OCI-LY1 (cell line): Measurements from ENCODE around the gene ATP5F1C.

Experiments
- H2AFZ ChIP-seq: fragments of 200-600 bp; sonication (generic), shearing (Covaris generic); 2 replicates; pipeline ENCODE4 v1.6.0; 2014; ENCODE audit warnings: antibody characterized with exemption, mild to moderate bottlenecking, low read length
- H3F3A ChIP-seq: fragments of 200-600 bp; sonication (generic), shearing (Covaris generic); 2 replicates; pipeline ENCODE4 v1.6.0; 2014; ENCODE audit warnings: mild to moderate bottlenecking, antibody characterized with exemption, low read length, moderate library complexity; ENCODE audit not compliant: insufficient read depth
- H3K27ac ChIP-seq: fragments of 200-600 bp; sonication (generic); 2 replicates; pipeline ENCODE4 v1.5.1; 2014; ENCODE audit warnings: low read length, mixed run types, mild to moderate bottlenecking, low read depth; ENCODE audit not compliant: poor library complexity, severe bottlenecking
- H3K27me3 ChIP-seq: fragments of 200-600 bp; sonication (generic); 2 replicates; pipeline ENCODE4 v1.6.0; 2014; ENCODE audit warnings: antibody characterized with exemption, mild to moderate bottlenecking, low read length, moderate library complexity; ENCODE audit not compliant: insufficient read depth
- H3K36me3 ChIP-seq: fragments of 200-600 bp; sonication (generic); 2 replicates; pipeline ENCODE4 v1.6.1; 2014; ENCODE audit warnings: mild to moderate bottlenecking, antibody characterized with exemption, low read length, moderate library complexity, mixed read lengths; ENCODE audit not compliant: insufficient read depth
- H3K4me1 ChIP-seq: fragments of 200-600 bp; sonication (generic); 2 replicates; pipeline ENCODE4 v1.5.1; 2014; ENCODE audit warnings: mild to moderate bottlenecking, low read length, moderate library complexity; ENCODE audit not compliant: insufficient read depth, severe bottlenecking
- H3K4me2 ChIP-seq: fragments of 200-600 bp; sonication (generic), shearing (Covaris generic); 2 replicates; pipeline ENCODE4 v1.6.1; 2014; ENCODE audit warnings: low read length
- H3K4me3 ChIP-seq: fragments of 200-600 bp; sonication (generic); 2 replicates; pipeline ENCODE4 v1.5.1; 2014; ENCODE audit warnings: low read length, low read depth, mild to moderate bottlenecking, mixed read lengths; ENCODE audit not compliant: poor library complexity, severe bottlenecking
- H3K79me2 ChIP-seq: fragments of 200-600 bp; shearing (Covaris generic); 2 replicates; pipeline ENCODE4 v1.6.1; 2016; ENCODE audit warnings: mixed run types, low read length, mixed read lengths; ENCODE audit not compliant: insufficient read depth
- H3K9ac ChIP-seq: fragments of 200-600 bp; sonication (generic), shearing (Covaris generic); 2 replicates; pipeline ENCODE4 v1.6.1; 2014; ENCODE audit warnings: mild to moderate bottlenecking, low read length, mixed read lengths
- H3K9me2 ChIP-seq: fragments of 200-600 bp; sonication (generic), shearing (Covaris generic); 2 replicates; pipeline ENCODE4 v1.6.1; 2014; ENCODE audit warnings: low read depth, mild to moderate bottlenecking, low read length, mixed read lengths
- H3K9me3 ChIP-seq: fragments of 200-600 bp; shearing (Covaris generic); 2 replicates; pipeline ENCODE4 v1.6.1; 2014; ENCODE audit warnings: low read length, mixed read lengths
- H4K20me1 ChIP-seq: fragments of 200-600 bp; sonication (generic), shearing (Covaris generic); 2 replicates; pipeline ENCODE4 v1.6.0; 2016; ENCODE audit warnings: mild to moderate bottlenecking, low read length; ENCODE audit not compliant: insufficient read depth
- CTCF ChIP-seq: fragments of 200-600 bp; sonication (generic), shearing (Covaris generic); IDR thresholded peaks from 2 replicates; pipeline ENCODE4 v1.5.1; 2017; ENCODE audit warnings: mild to moderate bottlenecking, antibody characterized with exemption, low read length, moderate library complexity, mixed read lengths
- EZH2 ChIP-seq: fragments of 200-600 bp; sonication (generic), shearing (Covaris generic); IDR thresholded peaks from 2 replicates; pipeline ENCODE4 v1.8.0; 2017; ENCODE audit warnings: borderline replicate concordance, mixed run types, mild to moderate bottlenecking, antibody characterized with exemption, low read length, moderate library complexity, mixed read lengths

ATP5F1C gene

DNA sequence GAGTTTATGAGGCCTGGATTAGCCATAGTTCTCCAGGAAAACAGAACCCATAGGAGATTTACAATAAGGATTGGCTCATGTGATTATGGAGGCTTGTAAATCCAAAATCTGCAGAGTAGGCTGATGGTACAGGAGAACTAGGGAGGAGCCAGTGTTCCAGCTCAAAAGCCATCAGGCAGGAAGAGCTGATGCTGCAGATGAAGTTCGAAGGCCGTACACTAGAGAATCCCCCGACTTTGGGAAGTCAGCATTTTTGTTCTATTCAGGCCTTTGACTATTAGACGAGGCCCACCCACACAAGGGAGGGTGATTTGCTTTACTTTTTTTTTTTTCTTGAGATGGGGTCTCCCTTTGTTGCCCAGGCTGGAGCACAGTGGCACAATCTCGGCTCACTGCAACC lies 37.8 kb upstream of the ATP5F1C start:
- Histone ChIP-seq H3K27ac (no peak overlapping the region), H2AFZ (no peak overlapping the region), H3K9ac (no peak overlapping the region), H3K27me3 (no peaks in the 10 kb centered on the region), H3K9me2 (no peaks in the 10 kb centered on the region), H3K4me2 (no peak overlapping the region), H4K20me1 (no peaks in the 10 kb centered on the region), H3K4me1 (no peaks in the 10 kb centered on the region), H3F3A (no peaks in the 10 kb centered on the region), H3K79me2 (no peaks in the 10 kb centered on the region), H3K4me3 (no peak overlapping the region), H3K9me3 (no peaks in the 10 kb centered on the region), H3K36me3 (peaks cover 33% of the 10 kb centered on the region)
- no peak for TF ChIP-seq EZH2
- TF ChIP-seq CTCF: no peak

- no peak overlapping the region for H3K9ac ChIP-seq
- H3K4me2 ChIP-seq: no peak overlapping the region
- H4K20me1 ChIP-seq: no peaks in the 10 kb centered on the region
- H3K4me3 ChIP-seq: no peak overlapping the region
- TF ChIP-seq CTCF (no peak), EZH2 (no peak)
- H3K36me3 ChIP-seq: peaks cover 49% of the 10 kb centered on the region
- no peaks in the 10 kb centered on the region for H3K4me1 ChIP-seq
- H3K27me3 ChIP-seq: no peaks in the 10 kb centered on the region
- H3K9me3 ChIP-seq: no peaks in the 10 kb centered on the region
- no peaks in the 10 kb centered on the region for H3F3A ChIP-seq
- H2AFZ ChIP-seq: no peak overlapping the region
- H3K9me2 ChIP-seq: no peaks in the 10 kb centered on the region
- no peak overlapping the region for H3K27ac ChIP-seq
- H3K79me2 ChIP-seq: no peaks in the 10 kb centered on the region
These were observed 35.7 kb upstream of the ATP5F1C start for GRCh38 chr10:7752251-7752650.

DNA sequence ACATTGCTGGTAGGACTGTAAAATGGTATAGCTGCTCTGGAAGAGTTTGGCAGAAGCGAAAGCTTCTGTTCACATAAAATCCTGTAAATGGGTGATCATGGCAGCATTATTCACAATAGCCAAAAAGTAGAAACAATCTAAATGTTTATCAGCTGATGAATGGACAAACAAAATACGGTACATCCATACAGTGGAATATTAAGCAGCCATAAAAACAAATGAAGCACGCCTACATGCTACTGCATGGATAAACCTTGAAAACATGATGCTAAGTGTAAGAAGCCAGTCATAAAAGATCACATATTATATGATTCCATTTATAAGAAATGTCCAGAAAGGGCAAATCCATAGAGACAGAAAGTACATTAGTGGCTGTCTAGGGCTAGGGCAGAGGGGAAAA lies 32.9 kb upstream of the ATP5F1C start:
- Histone ChIP-seq H3K4me1 (no peaks in the 10 kb centered on the region), H3K36me3 (peaks cover 67% of the 10 kb centered on the region), H4K20me1 (no peaks in the 10 kb centered on the region), H3F3A (no peaks in the 10 kb centered on the region), H3K9ac (no peak overlapping the region), H3K27me3 (no peaks in the 10 kb centered on the region), H2AFZ (no peak overlapping the region), H3K79me2 (no peaks in the 10 kb centered on the region), H3K4me2 (no peak overlapping the region), H3K9me2 (no peaks in the 10 kb centered on the region), H3K4me3 (no peak overlapping the region), H3K27ac (no peak overlapping the region), H3K9me3 (no peaks in the 10 kb centered on the region)
- TF ChIP-seq CTCF (no peak), EZH2 (no peak)
